Transverse colon (tissue), 4 donors: ENCODE results near the gene TMEM89. TPM values are rescaled to one million over a fixed set of nuclear protein-coding genes. Genes with fewer than 3 reads are reported as not detected.

Experiments
- DNase-seq: peaks from one replicate; pipeline ENCODE4 v3.0.0-alpha.2; 2019
- H3K27ac ChIP-seq, 4 donors: fragments of 200-600 bp; sonication (generic); 2 replicates each; pipeline ENCODE4 v1.5.1; 2016 to 2018; ENCODE audit warnings: inconsistent platforms in 4 of 4
- H3K27me3 ChIP-seq: fragments of 200-600 bp; sonication (generic); 2 replicates; pipeline ENCODE4 v1.5.1; 2017; ENCODE audit warnings: inconsistent platforms
- H3K36me3 ChIP-seq, 4 donors: fragments of 200-600 bp; sonication (generic); 2 replicates each; pipeline ENCODE4 v1.5.1; 2017 to 2019; ENCODE audit warnings: inconsistent platforms in 4 of 4
- H3K4me1 ChIP-seq, 4 donors: fragments of 200-600 bp; sonication (generic); 2 replicates each; pipeline ENCODE4 v1.5.1; 2017 to 2020; ENCODE audit warnings: inconsistent platforms in 4 of 4
- H3K4me3 ChIP-seq, 4 donors: fragments of 200-600 bp; sonication (generic); 1 replicate in 1 of 4; 2 replicates in 3 of 4; pipeline versions ENCODE4 v1.5.1 to v1.6.1; 2017 to 2019; ENCODE audit warnings: inconsistent platforms in 4 of 4
- H3K9me3 ChIP-seq, 2 donors: fragments of 200-600 bp; sonication (generic); 2 replicates each; pipeline ENCODE4 v1.5.1; 2017 to 2019; ENCODE audit warnings: inconsistent platforms in 2 of 2
- CTCF ChIP-seq, 5 experiments: fragments of 200-600 bp in 3 of 5; fragments of 450-650 bp in 2 of 5; sonication (generic) in 3 of 5; IDR thresholded peaks; 1 replicate in 2 of 5; 2 replicates in 3 of 5; pipeline ENCODE4 v1.5.1; 2016 to 2017; ENCODE audit warnings: antibody characterized with exemption in 5 of 5, inconsistent platforms in 3 of 5, mild to moderate bottlenecking in 2 of 5, moderate library complexity in 1 of 5
- EP300 ChIP-seq: sonication (generic); formaldehyde crosslinking; IDR thresholded peaks from one replicate; pipeline ENCODE4 v1.6.1; 2017; ENCODE audit warnings: antibody characterized with exemption, low read depth
- POLR2A ChIP-seq: fragments of 450-650 bp; IDR thresholded peaks from one replicate; pipeline ENCODE4 v1.6.1; 2016; ENCODE audit warnings: antibody characterized with exemption, mild to moderate bottlenecking, moderate library complexity
- POLR2AphosphoS5 ChIP-seq, 3 donors: sonication (generic); formaldehyde crosslinking; IDR thresholded peaks; one replicate each; pipeline ENCODE4 v1.6.1; 2016; ENCODE audit warnings: antibody characterized with exemption in 3 of 3
- WGBS, 2 donors: methylation state at CpG; one replicate each; pipeline ENCODE4 v1.1.5; 2018; ENCODE audit warnings: low coverage in 1 of 2; 5-methylcytosine and 5-hydroxymethylcytosine counted together
- in situ Hi-C, 4 donors: fragments of 200-750 bp; cut with MboI; loops; one replicate each; pipeline versions ENCODE4 v1.15.0 to v1.15.1; 2017; ENCODE audit warnings: low sequenced_read_pairs in 3 of 4, low pct_ligation_motif_present in 1 of 4, low pct_unique_long_range_greater_than_20kb in 1 of 4
- intact Hi-C: fragments of 100-400 bp; cut with DNase I; formaldehyde crosslinking; loops from one replicate; pipeline ENCODE4 v1.15.1; 2023; ENCODE audit warnings: low total_unique reads
- total RNA-seq, 4 donors: library from RNA; depleted of rRNA; stranded (reverse); fragments of >200 nt; gene quantifications; one replicate each; pipeline ENCODE4 v1.1.0, GENCODE V29; 2016

The TMEM89 gene
- total RNA-seq, 4 donors from 2014 or later: 13.1 TPM; not detected in 3

GRCh38 chr3:48595075-48595525, 26.5 kb downstream of the TMEM89 start, which contains the start of gene COL7A1:
TSS of gene COL7A1 (minus strand) at chr3:48595329. CDS start at chr3:48595159, 170 bp downstream.
- in situ Hi-C loops: no loop called here
- Histone ChIP-seq H3K4me3 (peak within 1 kb of the TSS; percentile 3 to 44 (median 22)), H3K27ac (peak within 1 kb of the TSS; percentile 71 to 78 (median 73)), H3K27me3 (peaks cover 15% of the 10 kb centered on the region), H3K4me1 (peaks cover 9 to 41% (median 24%) of the 10 kb centered on the region in 4 donors), H3K36me3 (peaks cover 0 to 11% (median 5%) of the 10 kb centered on the region in 4 donors), H3K9me3 (no peaks in the 10 kb centered on the region)
- WGBS, 2 donors: 11% methylated on average over 27 of the region's 35 CpGs; no CpG with 5 or more reads in 1 of the 2 donors
- TF ChIP-seq POLR2A (no peak), POLR2AphosphoS5 (IDR thresholded peaks at IDR 0.05) (no peak), CTCF (IDR thresholded peaks at IDR 0.05) (no peak), EP300 (no peak)
- intact Hi-C loops: no loop called here
- no peak for DNase-seq

- Histone ChIP-seq H3K36me3 (peaks cover 0 to 5% (median 2%) of the 10 kb centered on the region in 4 donors), H3K27me3 (peaks cover 15% of the 10 kb centered on the region), H3K9me3 (no peaks in the 10 kb centered on the region), H3K4me3 (peak overlapping the region; percentile 3 to 44 (median 22)), H3K4me1 (peaks cover 9 to 40% (median 22%) of the 10 kb centered on the region in 4 donors), H3K27ac (peak overlapping the region; percentile 71 to 78 (median 73))
- TF ChIP-seq CTCF (IDR thresholded peaks at IDR 0.05) (no peak), POLR2A (no peak), EP300 (no peak), POLR2AphosphoS5 (IDR thresholded peaks at IDR 0.05) (no peak)
- intact Hi-C loops (no loop called here), in situ Hi-C loops (no loop called here)
- 44% methylated on average over 39 of the region's 39 CpGs; no CpG with 5 or more reads in 1 of the 2 donors for WGBS, 2 donors
- DNase-seq: no peak
Observed at GRCh38 chr3:48594417-48595049, 27.0 kb downstream of the TMEM89 start.

DNA sequence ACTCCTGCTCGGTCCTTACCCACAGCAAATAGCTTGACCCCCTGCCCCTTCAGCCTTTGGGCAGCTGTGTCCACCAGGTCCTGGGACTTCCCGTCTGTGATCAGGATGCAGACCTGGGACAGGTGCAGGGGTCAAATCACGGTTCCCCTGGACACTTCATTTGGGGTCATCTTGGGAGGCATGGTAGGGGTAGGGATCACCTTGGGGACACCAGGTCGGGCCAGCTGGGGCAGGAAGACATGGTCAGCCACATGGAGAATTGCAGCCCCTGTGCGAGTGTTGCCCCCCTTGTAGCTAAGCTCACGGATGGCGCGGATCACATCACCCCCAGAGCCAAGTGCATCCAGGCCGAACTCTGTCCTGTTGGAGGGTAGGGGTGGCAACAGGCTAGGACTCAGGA, 28.2 kb downstream of the TMEM89 start:
- TF ChIP-seq POLR2AphosphoS5 (IDR thresholded peaks at IDR 0.05) (no peak), POLR2A (no peak), EP300 (no peak), CTCF (IDR thresholded peaks at IDR 0.05) (no peak)
- WGBS, 2 donors: 90% methylated on average over 9 of the region's 9 CpGs; no CpG with 5 or more reads in 1 of the 2 donors
- no peak for DNase-seq
- in situ Hi-C loops: no loop called here
- H3K27me3 ChIP-seq: peaks cover 15% of the 10 kb centered on the region
- no peaks in the 10 kb centered on the region for H3K36me3 ChIP-seq
- H3K9me3 ChIP-seq: no peaks in the 10 kb centered on the region
- peaks cover 9 to 29% (median 19%) of the 10 kb centered on the region in 4 donors for H3K4me1 ChIP-seq
- H3K27ac ChIP-seq: no peak overlapping the region
- intact Hi-C loops: no loop called here
- H3K4me3 ChIP-seq: no peak overlapping the region

GRCh38 chr3:48592519-48593087, 29.0 kb downstream of the TMEM89 start:
- Histone ChIP-seq H3K4me1 (peaks cover 9 to 22% (median 16%) of the 10 kb centered on the region in 4 donors), H3K4me3 (no peak overlapping the region), H3K36me3 (no peaks in the 10 kb centered on the region), H3K9me3 (no peaks in the 10 kb centered on the region), H3K27ac (no peak overlapping the region), H3K27me3 (peaks cover 15% of the 10 kb centered on the region)
- in situ Hi-C loops (no loop called here), intact Hi-C loops (no loop called here)
- 89% methylated on average over 21 of the region's 21 CpGs; no CpG with 5 or more reads in 1 of the 2 donors for WGBS, 2 donors
- no peak for DNase-seq
- TF ChIP-seq POLR2AphosphoS5 (IDR thresholded peaks at IDR 0.05) (no peak), POLR2A (no peak), EP300 (no peak), CTCF (IDR thresholded peaks at IDR 0.05) (no peak)
